Immature natural killer cell (primary cell): ENCODE measurements around the gene PWWP2B. TPM values are rescaled to one million over a fixed set of nuclear protein-coding genes. Genes with fewer than 3 reads are reported as not detected.

Source experiments
- DNase-seq, 3 donors: peaks; one replicate each; pipeline ENCODE4 v3.0.0; 2022; ENCODE audit warnings: mixed read lengths in 1 of 3
- H3K27ac Mint-ChIP-seq, 6 donors: one replicate each; pipeline ENCODE4 v1.8.0; 2020; ENCODE audit warnings: mixed read lengths in 6 of 6, mild to moderate bottlenecking in 5 of 6, inconsistent platforms in 4 of 6, moderate library complexity in 3 of 6
- H3K27me3 Mint-ChIP-seq, 3 donors: one replicate each; pipeline ENCODE4 v1.8.0; 2020 to 2021; ENCODE audit warnings: low read depth in 3 of 3, mild to moderate bottlenecking in 3 of 3, mixed read lengths in 3 of 3, moderate library complexity in 3 of 3, inconsistent platforms in 1 of 3
- H3K36me3 Mint-ChIP-seq, 3 donors: one replicate each; pipeline ENCODE4 v1.8.0; 2020; ENCODE audit warnings: mixed read lengths in 3 of 3, inconsistent platforms in 2 of 3, mild to moderate bottlenecking in 2 of 3
- H3K4me1 Mint-ChIP-seq, 2 donors: one replicate each; pipeline ENCODE4 v1.8.0; 2020; ENCODE audit warnings: inconsistent platforms in 2 of 2, mild to moderate bottlenecking in 2 of 2, mixed read lengths in 2 of 2, moderate library complexity in 1 of 2
- H3K4me3 Mint-ChIP-seq, 5 donors: one replicate each; pipeline ENCODE4 v1.8.0; 2020; ENCODE audit warnings: mild to moderate bottlenecking in 5 of 5, mixed read lengths in 5 of 5, inconsistent platforms in 3 of 5, moderate library complexity in 3 of 5
- H3K9me3 Mint-ChIP-seq, 6 donors: one replicate each; pipeline ENCODE4 v1.8.0; 2020; ENCODE audit warnings: mild to moderate bottlenecking in 6 of 6, mixed read lengths in 6 of 6, inconsistent platforms in 4 of 6, moderate library complexity in 3 of 6
- polyA plus RNA-seq, 3 donors: library from polyadenylated mRNA; unstranded; fragments of 300-500 nt; fragmentation: Illumina TruSeq; gene quantifications; one replicate each; pipeline ENCODE4 v1.2.3, GENCODE V29; 2021

The PWWP2B gene
- polyA plus RNA-seq, 3 donors from 2014 or later: 4.0 to 7.3 (median 4.3) TPM

GRCh38 chr10:132412316-132413192 is 15.6 kb downstream of the PWWP2B start:
- Mint-ChIP-seq H3K4me1 (peaks cover 45 to 48% of the 10 kb centered on the region in 2 donors), H3K36me3 (peaks cover 0 to 9% (median 5%) of the 10 kb centered on the region in 3 donors), H3K27me3 (peaks cover 3 to 16% (median 15%) of the 10 kb centered on the region in 3 donors), H3K4me3 (peak overlapping the region in 1 of 5 donors; percentile 49), H3K27ac (peak overlapping the region in 5 of 6 donors; percentile 28 to 68 (median 35)), H3K9me3 (no peaks in the 10 kb centered on the region)
- DNase-seq: no peak

DNA sequence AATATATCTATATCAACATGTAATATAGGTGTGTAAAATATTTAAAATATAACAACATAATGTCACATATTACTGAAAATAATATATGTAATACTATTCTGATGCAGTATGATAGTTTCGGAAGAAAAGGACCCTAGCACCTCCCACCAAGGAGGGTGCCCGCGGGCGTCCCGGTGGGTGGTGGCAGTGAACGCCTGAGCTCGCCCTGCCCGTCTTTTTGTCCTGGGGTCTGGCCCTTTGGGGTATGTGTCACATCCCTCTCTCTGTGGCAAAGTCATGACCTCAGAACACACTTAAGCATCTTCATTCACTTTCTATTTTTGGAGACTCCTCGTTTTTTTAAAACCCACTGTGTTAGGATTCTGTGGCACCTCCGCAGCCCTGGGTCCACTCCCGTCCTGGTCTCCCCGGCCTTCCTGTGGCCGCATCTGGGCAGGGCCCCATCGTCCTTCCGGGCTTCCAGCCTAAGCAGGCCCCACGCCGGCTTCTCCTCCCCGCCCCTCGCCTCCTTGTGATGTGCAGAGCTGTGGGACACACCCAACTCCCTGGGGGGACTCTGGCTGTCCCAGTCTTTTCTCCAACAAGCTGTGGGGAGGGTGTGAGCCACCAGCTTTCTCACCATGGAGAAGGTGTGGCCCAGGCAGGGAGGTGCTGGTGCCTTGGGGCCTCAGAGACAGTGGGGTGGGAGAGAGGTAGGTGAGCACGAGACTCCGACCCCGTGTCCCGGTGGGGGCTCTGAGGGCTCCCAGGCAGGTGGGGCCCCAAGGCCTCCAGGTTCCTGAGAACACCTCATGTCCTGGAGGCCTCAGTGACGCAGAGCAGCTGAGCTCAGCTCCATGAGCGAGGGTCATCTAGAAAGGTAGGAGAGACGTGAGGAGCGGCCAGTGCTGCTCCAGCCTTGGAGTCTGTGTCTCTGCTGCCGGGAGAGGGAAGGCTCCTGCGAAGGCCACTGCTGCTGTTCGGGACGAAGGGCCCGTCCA is 16.5 kb downstream of the PWWP2B start:
- no peaks in the 10 kb centered on the region for H3K9me3 Mint-ChIP-seq
- no peak for DNase-seq
- H3K4me3 Mint-ChIP-seq: no peak overlapping the region
- H3K27ac Mint-ChIP-seq: peak overlapping the region in 5 of 6 donors; percentile 17 to 68 (median 45)
- H3K4me1 Mint-ChIP-seq: peaks cover 37 to 40% of the 10 kb centered on the region in 2 donors
- peaks cover 0 to 13% (median 10%) of the 10 kb centered on the region in 3 donors for H3K27me3 Mint-ChIP-seq
- peaks cover 0 to 9% (median 5%) of the 10 kb centered on the region in 3 donors for H3K36me3 Mint-ChIP-seq

GRCh38 chr10:132414402-132415016 is 17.5 kb downstream of the PWWP2B start:
- no peak for DNase-seq
- peaks cover 35 to 40% of the 10 kb centered on the region in 2 donors for H3K4me1 Mint-ChIP-seq
- H3K27me3 Mint-ChIP-seq: peaks cover 0 to 13% (median 11%) of the 10 kb centered on the region in 3 donors
- H3K9me3 Mint-ChIP-seq: no peaks in the 10 kb centered on the region
- no peak overlapping the region for H3K4me3 Mint-ChIP-seq
- H3K27ac Mint-ChIP-seq: peak overlapping the region in 3 of 6 donors; percentile 24 to 68 (median 51)
- H3K36me3 Mint-ChIP-seq: peaks cover 0 to 9% (median 5%) of the 10 kb centered on the region in 3 donors

DNA sequence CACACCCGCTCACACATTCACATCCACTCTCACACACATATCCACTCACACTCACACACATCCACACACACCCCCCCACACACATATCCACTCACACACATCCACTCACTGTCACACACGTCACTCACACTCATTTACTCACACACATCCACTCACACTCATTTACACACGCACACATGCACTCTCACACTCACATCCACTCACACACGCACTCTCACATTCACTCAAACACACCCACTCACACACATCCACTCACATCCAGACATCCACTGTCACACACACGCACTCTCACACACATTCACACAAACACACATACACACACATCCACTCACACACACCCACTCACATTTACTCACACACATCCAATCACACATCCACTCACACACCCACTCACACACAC is 18.3 kb downstream of the PWWP2B start:
- no peaks in the 10 kb centered on the region for H3K9me3 Mint-ChIP-seq
- H3K27ac Mint-ChIP-seq: peak overlapping the region; percentile 3 to 78 (median 65)
- peaks cover 0 to 9% (median 5%) of the 10 kb centered on the region in 3 donors for H3K36me3 Mint-ChIP-seq
- H3K27me3 Mint-ChIP-seq: peaks cover 1 to 14% (median 10%) of the 10 kb centered on the region in 3 donors
- no peak for DNase-seq
- no peak overlapping the region for H3K4me3 Mint-ChIP-seq
- peaks cover 29 to 37% of the 10 kb centered on the region in 2 donors for H3K4me1 Mint-ChIP-seq

- peaks cover 4 to 21% (median 17%) of the 10 kb centered on the region in 3 donors for H3K27me3 Mint-ChIP-seq
Observed at GRCh38 chr10:132415956-132416355, 19.0 kb downstream of the PWWP2B start.

GRCh38 chr10:132416566-132417256 is 19.7 kb downstream of the PWWP2B start:
- Mint-ChIP-seq H3K36me3 (peaks cover 0 to 9% (median 5%) of the 10 kb centered on the region in 3 donors), H3K9me3 (no peaks in the 10 kb centered on the region), H3K4me3 (no peak overlapping the region), H3K4me1 (peaks cover 42 to 48% of the 10 kb centered on the region in 2 donors), H3K27ac (no peak overlapping the region), H3K27me3 (peaks cover 4 to 21% (median 18%) of the 10 kb centered on the region in 3 donors)
- DNase-seq: no peak

More at GRCh38 chr10:132415956-132416355, 19.0 kb downstream of the PWWP2B start:
- no peak for DNase-seq
- H3K27ac Mint-ChIP-seq: peak overlapping the region in 3 of 6 donors; percentile 3 to 78 (median 61)
- H3K4me1 Mint-ChIP-seq: peaks cover 36 to 44% of the 10 kb centered on the region in 2 donors
- H3K36me3 Mint-ChIP-seq: peaks cover 0 to 9% (median 5%) of the 10 kb centered on the region in 3 donors
- no peaks in the 10 kb centered on the region for H3K9me3 Mint-ChIP-seq
- no peak overlapping the region for H3K4me3 Mint-ChIP-seq

- peak overlapping the region in 2 of 6 donors; percentile 24 to 74 for H3K27ac Mint-ChIP-seq
- H3K36me3 Mint-ChIP-seq: peaks cover 0 to 9% (median 5%) of the 10 kb centered on the region in 3 donors
- peaks cover 4 to 20% (median 17%) of the 10 kb centered on the region in 3 donors for H3K27me3 Mint-ChIP-seq
- peaks cover 47 to 50% of the 10 kb centered on the region in 2 donors for H3K4me1 Mint-ChIP-seq
- DNase-seq: no peak
- H3K9me3 Mint-ChIP-seq: no peaks in the 10 kb centered on the region
- no peak overlapping the region for H3K4me3 Mint-ChIP-seq
Observed at GRCh38 chr10:132417257-132417910, 20.4 kb downstream of the PWWP2B start.

- Mint-ChIP-seq H3K27ac (peak overlapping the region in 3 of 6 donors; percentile 43 to 76 (median 74)), H3K4me1 (peaks cover 48 to 57% of the 10 kb centered on the region in 2 donors)
- no peak for DNase-seq
Observed at GRCh38 chr10:132417957-132418441, 21.0 kb downstream of the PWWP2B start.

DNA sequence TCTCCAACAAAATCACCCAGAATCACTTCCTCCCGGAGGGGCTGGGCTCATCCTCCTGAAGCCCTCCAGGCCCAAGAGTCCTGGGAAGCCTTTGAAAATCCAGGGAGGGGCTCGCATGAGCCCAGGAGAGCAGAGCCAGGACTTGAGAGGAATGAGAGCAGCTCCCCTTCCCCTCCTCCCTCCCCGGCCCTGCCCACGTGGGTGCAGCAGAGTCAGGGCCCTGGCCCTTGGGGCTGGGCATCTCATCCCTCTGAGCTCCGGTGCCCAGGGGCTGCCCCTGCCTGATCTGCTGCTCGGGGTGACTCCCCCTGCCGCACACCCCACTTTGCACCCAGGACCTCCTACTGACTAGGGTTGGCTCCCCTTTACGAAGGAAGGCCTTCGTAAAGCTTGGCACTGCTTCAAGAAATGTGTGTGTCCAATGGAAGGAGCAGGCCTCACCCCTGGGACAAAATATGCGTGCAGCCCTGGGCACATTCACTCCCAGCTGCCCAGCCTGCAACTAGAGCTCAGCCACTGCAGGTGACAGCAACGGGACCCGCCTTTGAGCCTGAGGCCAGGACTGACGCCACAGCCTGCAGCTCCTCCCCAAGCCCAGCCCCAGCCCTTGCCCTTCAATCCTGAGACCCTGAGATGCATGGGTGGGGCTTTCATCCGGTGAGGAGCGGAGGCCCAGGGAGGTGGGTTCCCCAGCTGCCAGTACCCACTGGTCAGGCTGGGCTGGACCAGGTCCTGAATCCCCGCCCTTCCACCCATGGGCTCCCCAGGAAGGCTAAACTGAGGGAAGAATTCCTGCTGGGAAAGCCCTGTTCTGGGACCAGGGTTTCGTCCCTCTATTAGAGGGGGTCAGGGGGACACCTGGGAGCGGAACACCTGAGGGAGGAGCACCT is 21.8 kb downstream of the PWWP2B start:
- Mint-ChIP-seq H3K27ac (peak overlapping the region in 5 of 6 donors; percentile 43 to 86 (median 71)), H3K4me1 (peaks cover 50 to 58% of the 10 kb centered on the region in 2 donors), H3K9me3 (no peaks in the 10 kb centered on the region), H3K27me3 (peaks cover 7 to 27% (median 25%) of the 10 kb centered on the region in 3 donors), H3K4me3 (no peak overlapping the region), H3K36me3 (peaks cover 0 to 9% (median 5%) of the 10 kb centered on the region in 3 donors)
- DNase-seq: peak in 1 of 3 donors; percentile 33

More at GRCh38 chr10:132417957-132418441, 21.0 kb downstream of the PWWP2B start:
- no peaks in the 10 kb centered on the region for H3K9me3 Mint-ChIP-seq
- H3K27me3 Mint-ChIP-seq: peaks cover 4 to 22% (median 21%) of the 10 kb centered on the region in 3 donors
- H3K36me3 Mint-ChIP-seq: peaks cover 0 to 9% (median 5%) of the 10 kb centered on the region in 3 donors
- no peak overlapping the region for H3K4me3 Mint-ChIP-seq

DNA sequence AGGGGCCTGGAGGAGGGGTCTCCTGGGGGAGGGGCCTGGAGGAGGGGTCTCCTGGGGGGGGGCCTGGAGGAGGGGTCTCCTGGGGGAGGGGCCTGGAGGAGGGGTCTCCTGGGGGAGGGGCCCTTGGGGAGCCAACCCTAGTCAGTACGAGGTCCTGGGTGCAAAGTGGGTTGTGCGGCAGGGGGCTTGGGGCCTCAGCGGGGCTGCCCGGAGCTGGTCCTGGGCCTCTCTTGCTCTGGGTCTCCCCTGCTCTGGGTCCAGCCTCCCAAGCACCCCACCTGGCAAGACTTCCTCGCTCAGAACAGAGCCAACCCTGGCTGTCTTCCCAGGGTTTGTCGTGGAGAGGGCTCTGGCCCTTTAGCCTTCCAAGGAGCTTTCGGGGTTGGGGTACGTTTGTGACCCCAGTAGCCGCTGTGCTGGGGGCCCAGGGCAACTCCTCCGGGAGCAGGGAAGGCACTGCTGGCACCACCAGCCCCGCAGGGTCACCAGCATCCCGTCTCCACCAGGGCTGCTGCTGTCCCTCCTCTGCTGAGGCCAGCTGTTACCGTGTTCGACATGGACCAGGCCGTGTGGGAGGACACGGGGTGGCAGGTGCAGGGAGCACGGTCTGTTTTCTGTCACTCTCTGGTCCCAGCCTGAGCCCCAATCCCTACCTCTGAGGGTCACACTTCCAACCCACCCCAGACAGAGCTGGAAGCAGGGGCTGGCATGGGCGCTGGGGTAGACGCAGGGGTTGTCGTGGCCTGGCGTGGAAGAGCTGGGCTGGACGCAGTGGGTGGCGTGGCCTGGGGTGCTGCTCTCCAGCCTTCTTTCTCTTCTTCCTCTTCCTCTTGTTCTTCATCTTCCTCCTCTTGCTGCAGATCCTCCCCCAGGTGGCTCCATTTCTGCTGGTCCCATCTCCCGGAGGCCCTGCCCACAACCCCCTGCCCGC is 22.8 kb downstream of the PWWP2B start:
- Mint-ChIP-seq H3K9me3 (no peaks in the 10 kb centered on the region), H3K4me3 (peak overlapping the region in 3 of 5 donors; percentile 30 to 54 (median 41)), H3K36me3 (peaks cover 0 to 9% (median 5%) of the 10 kb centered on the region in 3 donors), H3K27me3 (peaks cover 7 to 28% (median 24%) of the 10 kb centered on the region in 3 donors), H3K4me1 (peaks cover 48% of the 10 kb centered on the region in 2 donors), H3K27ac (peak overlapping the region; percentile 81 to 93 (median 88))
- DNase-seq: no peak
